Measurements from ENCODE around the gene PTPN6. TPM values are rescaled to one million over a fixed set of nuclear protein-coding genes. Genes with fewer than 3 reads are reported as not detected.
A peak's percentile ranks its signal among the peaks of the same experiment; 100 is the strongest.

Gene PTPN6
- total RNA-seq, 2 experiments from 2014 or later, result 349 to 370 TPM

- Mint-ChIP-seq H3K4me1 (peaks cover 47% of the 10 kb centered on the region), H3K27me3 (no peaks in the 10 kb centered on the region), H3K27ac (peak overlapping the region; percentile 45), H3K9me3 (no peaks in the 10 kb centered on the region), H3K36me3 (peaks cover 22% of the 10 kb centered on the region), H3K4me3 (no peak overlapping the region)
- ATAC-seq (ENCODE audit: low read depth) (no peak), DNase-seq (peak; percentile 32)
- POLR2A ChIA-PET, result interaction anchor here (0.6 to 13.5 kb wide), 5 partner anchors 20 to 88 kb away, joined by 3 to 1055 read pairs (median 3); partner anchors contain the start of genes C12orf57, LPCAT3, PTPN6 and RNU7-1
Observed at GRCh38 chr12:6963791-6964413, 12.7 kb downstream of the PTPN6 start.

- peak overlapping the region; percentile 51 for H3K27ac Mint-ChIP-seq
- no peaks in the 10 kb centered on the region for H3K27me3 Mint-ChIP-seq
- POLR2A ChIA-PET, result interaction anchor here (1.0 to 13.5 kb wide), 5 partner anchors 20 to 143 kb away, joined by 3 to 1055 read pairs (median 6); partner anchors contain the start of genes C12orf57, LPCAT3, PTPN6 and RNU7-1
- DNase-seq (peak; percentile 32), ATAC-seq (ENCODE audit: low read depth) (peak; percentile 3)
- no peak overlapping the region for H3K4me3 Mint-ChIP-seq
- no peaks in the 10 kb centered on the region for H3K9me3 Mint-ChIP-seq
- H3K36me3 Mint-ChIP-seq, result peaks cover 21% of the 10 kb centered on the region
- H3K4me1 Mint-ChIP-seq, result peaks cover 46% of the 10 kb centered on the region
Observed at GRCh38 chr12:6964605-6965025, 13.5 kb downstream of the PTPN6 start.

GRCh38 chr12:6965026-6965661 lies 14.0 kb downstream of the PTPN6 start:
- Mint-ChIP-seq H3K9me3 (no peaks in the 10 kb centered on the region), H3K36me3 (peaks cover 21% of the 10 kb centered on the region), H3K4me3 (no peak overlapping the region), H3K4me1 (peaks cover 46% of the 10 kb centered on the region), H3K27ac (peak overlapping the region; percentile 51), H3K27me3 (no peaks in the 10 kb centered on the region)
- POLR2A ChIA-PET, result interaction anchor here (1.0 to 13.5 kb wide), 4 partner anchors 21 to 143 kb away, joined by 3 to 1055 read pairs (median 6); partner anchors contain the start of genes C12orf57, PTPN6 and RNU7-1
- ATAC-seq (ENCODE audit: low read depth) (peak; percentile 61), DNase-seq (peak; percentile 85)

- POLR2A ChIA-PET, result interaction anchor here (2.3 to 13.5 kb wide), 2 partner anchors 22 to 142 kb away, joined by 7 to 1055 read pairs; partner anchors contain the start of genes C12orf57, PTPN6 and RNU7-1
- H3K27me3 Mint-ChIP-seq, result no peaks in the 10 kb centered on the region
- DNase-seq (no peak), ATAC-seq (ENCODE audit: low read depth) (no peak)
- H3K4me3 Mint-ChIP-seq, result no peak overlapping the region
- no peak overlapping the region for H3K27ac Mint-ChIP-seq
- H3K9me3 Mint-ChIP-seq, result no peaks in the 10 kb centered on the region
- H3K4me1 Mint-ChIP-seq, result peaks cover 41% of the 10 kb centered on the region
- peaks cover 18% of the 10 kb centered on the region for H3K36me3 Mint-ChIP-seq
Observed at GRCh38 chr12:6965714-6966113, 14.6 kb downstream of the PTPN6 start.

GRCh38 chr12:6966351-6966750 lies 15.2 kb downstream of the PTPN6 start:
- Mint-ChIP-seq H3K4me3 (no peak overlapping the region), H3K9me3 (no peaks in the 10 kb centered on the region), H3K27ac (peak overlapping the region; percentile 22), H3K27me3 (no peaks in the 10 kb centered on the region), H3K36me3 (peaks cover 18% of the 10 kb centered on the region), H3K4me1 (peaks cover 35% of the 10 kb centered on the region)
- POLR2A ChIA-PET, result interaction anchor here (2.3 to 13.5 kb wide), 2 partner anchors 22 to 142 kb away, joined by 7 to 1055 read pairs; partner anchors contain the start of genes C12orf57, PTPN6 and RNU7-1
- DNase-seq, result no peak
- ATAC-seq (ENCODE audit: low read depth), result no peak

- ATAC-seq (ENCODE audit: low read depth) (no peak), DNase-seq (no peak)
- Mint-ChIP-seq H3K36me3 (peaks cover 18% of the 10 kb centered on the region), H3K4me3 (no peak overlapping the region), H3K9me3 (no peaks in the 10 kb centered on the region), H3K4me1 (peaks cover 39% of the 10 kb centered on the region), H3K27me3 (no peaks in the 10 kb centered on the region), H3K27ac (no peak overlapping the region)
- POLR2A ChIA-PET, result interaction anchor here (1.2 to 3.5 kb wide), 4 partner anchors 8 to 95 kb away, joined by 3 to 101 read pairs (median 8); partner anchors contain the start of genes C12orf57, RNU7-1 and SPSB2
Observed at GRCh38 chr12:6967651-6968100, 16.5 kb downstream of the PTPN6 start.

- Mint-ChIP-seq H3K9me3 (no peaks in the 10 kb centered on the region), H3K27me3 (no peaks in the 10 kb centered on the region), H3K4me3 (peak overlapping the region; percentile 100), H3K4me1 (peaks cover 40% of the 10 kb centered on the region), H3K27ac (peak overlapping the region; percentile 100), H3K36me3 (peaks cover 18% of the 10 kb centered on the region)
- ATAC-seq (ENCODE audit: low read depth) (no peak), DNase-seq (no peak)
- POLR2A ChIA-PET, result interaction anchor here (1.2 to 3.5 kb wide), 6 partner anchors 9 to 139 kb away, joined by 3 to 101 read pairs (median 8); partner anchors contain the start of genes C12orf57, RNU7-1 and SPSB2
Observed at GRCh38 chr12:6968426-6968825, 17.3 kb downstream of the PTPN6 start.

- DNase-seq (no peak), ATAC-seq (ENCODE audit: low read depth) (peak; percentile 5)
- Mint-ChIP-seq H3K4me3 (peak overlapping the region; percentile 100), H3K36me3 (peaks cover 21% of the 10 kb centered on the region), H3K27ac (peak overlapping the region; percentile 100), H3K27me3 (no peaks in the 10 kb centered on the region), H3K9me3 (no peaks in the 10 kb centered on the region), H3K4me1 (peaks cover 41% of the 10 kb centered on the region)
- POLR2A ChIA-PET, result interaction anchor here (1.5 to 3.5 kb wide), 6 partner anchors 11 to 138 kb away, joined by 4 to 101 read pairs (median 11); partner anchors contain the start of genes C12orf57, PTPN6 and RNU7-1
Observed at GRCh38 chr12:6970096-6970527, 19.0 kb downstream of the PTPN6 start.

- Mint-ChIP-seq H3K36me3 (peaks cover 12% of the 10 kb centered on the region), H3K27me3 (no peaks in the 10 kb centered on the region), H3K4me1 (peaks cover 28% of the 10 kb centered on the region), H3K27ac (no peak overlapping the region), H3K4me3 (no peak overlapping the region), H3K9me3 (no peaks in the 10 kb centered on the region)
- ATAC-seq (ENCODE audit: low read depth) (no peak), DNase-seq (no peak)
- POLR2A ChIA-PET, result interaction anchor here (0.5 to 1.7 kb wide), 4 partner anchors 25 to 80 kb away, joined by 3 to 7 read pairs (median 4); partner anchors contain the start of genes C12orf57, LPCAT3 and RNU7-1
Observed at GRCh38 chr12:6974180-6974579, 23.0 kb downstream of the PTPN6 start.

GRCh38 chr12:6975297-6976032 lies 24.3 kb downstream of the PTPN6 start:
- H3K9me3 Mint-ChIP-seq, result no peaks in the 10 kb centered on the region
- POLR2A ChIA-PET, result interaction anchor here (1.0 to 1.7 kb wide), 3 partner anchors 23 to 43 kb away, joined by 3 to 7 read pairs (median 6); partner anchors contain the start of genes C12orf57, LPCAT3 and RNU7-1
- no peaks in the 10 kb centered on the region for H3K27me3 Mint-ChIP-seq
- no peak overlapping the region for H3K27ac Mint-ChIP-seq
- peaks cover 11% of the 10 kb centered on the region for H3K36me3 Mint-ChIP-seq
- no peak for ATAC-seq (ENCODE audit: low read depth)
- H3K4me1 Mint-ChIP-seq, result peaks cover 25% of the 10 kb centered on the region
- no peak for DNase-seq
- H3K4me3 Mint-ChIP-seq, result no peak overlapping the region

GRCh38 chr12:6977653-6978052 lies 26.5 kb downstream of the PTPN6 start:
- H3K4me1 Mint-ChIP-seq, result peaks cover 13% of the 10 kb centered on the region
- H3K9me3 Mint-ChIP-seq, result no peaks in the 10 kb centered on the region
- ATAC-seq (ENCODE audit: low read depth) (no peak), DNase-seq (no peak)
- H3K36me3 Mint-ChIP-seq, result peaks cover 11% of the 10 kb centered on the region
- POLR2A ChIA-PET, result interaction anchor here (0.9 to 1.8 kb wide), 2 partner anchors 33 to 130 kb away, joined by 3 to 4 read pairs; partner anchors contain the start of gene C12orf57
- no peak overlapping the region for H3K4me3 Mint-ChIP-seq
- no peaks in the 10 kb centered on the region for H3K27me3 Mint-ChIP-seq
- H3K27ac Mint-ChIP-seq, result peak overlapping the region; percentile 38

GRCh38 chr12:6978188-6978587 lies 27.0 kb downstream of the PTPN6 start:
- no peaks in the 10 kb centered on the region for H3K9me3 Mint-ChIP-seq
- H3K4me1 Mint-ChIP-seq, result peaks cover 11% of the 10 kb centered on the region
- no peaks in the 10 kb centered on the region for H3K27me3 Mint-ChIP-seq
- no peak overlapping the region for H3K4me3 Mint-ChIP-seq
- POLR2A ChIA-PET, result no interaction called here
- peak overlapping the region; percentile 17 for H3K27ac Mint-ChIP-seq
- H3K36me3 Mint-ChIP-seq, result peaks cover 11% of the 10 kb centered on the region
- ATAC-seq (ENCODE audit: low read depth) (no peak), DNase-seq (no peak)

All from activated naive CD8-positive, alpha-beta T cell treated with anti-CD3 and anti-CD28 coated beads, Interleukin-2, amount 10 ng/mL, durations not matched to agents 7 days and 5 days (primary cell).